GM21528 (cell line): ENCODE measurements around the gene FYN.

ENCODE experiments used
- ATAC-seq: cut with Tn5 transposase; IDR thresholded peaks from one replicate; pipeline ENCODE4 v1.9.1; 2021; ENCODE audit warnings: mild to moderate bottlenecking, moderate library complexity; ENCODE audit not compliant: unreplicated experiment, low FRiP score

The FYN gene

DNA sequence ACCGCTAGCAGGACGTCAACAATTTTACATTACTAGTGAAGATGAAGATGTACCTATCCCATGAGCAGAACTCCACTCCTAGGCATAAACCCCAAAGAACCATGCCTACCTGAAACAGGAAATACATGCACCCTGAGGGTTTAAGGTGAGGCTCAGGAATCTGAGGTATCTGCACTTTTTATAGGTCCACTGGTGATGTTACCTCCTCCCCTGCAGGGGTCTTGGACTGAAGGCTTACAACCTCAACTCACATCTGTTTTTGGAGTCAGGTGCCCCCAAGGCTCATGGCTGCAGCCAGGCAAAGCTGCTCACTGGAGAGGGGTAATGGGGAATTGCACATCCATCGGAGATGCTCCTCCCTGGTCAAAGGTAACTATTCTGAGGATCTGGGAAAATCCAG is 135.1 kb downstream of the FYN start:
- ATAC-seq, result no peak

DNA sequence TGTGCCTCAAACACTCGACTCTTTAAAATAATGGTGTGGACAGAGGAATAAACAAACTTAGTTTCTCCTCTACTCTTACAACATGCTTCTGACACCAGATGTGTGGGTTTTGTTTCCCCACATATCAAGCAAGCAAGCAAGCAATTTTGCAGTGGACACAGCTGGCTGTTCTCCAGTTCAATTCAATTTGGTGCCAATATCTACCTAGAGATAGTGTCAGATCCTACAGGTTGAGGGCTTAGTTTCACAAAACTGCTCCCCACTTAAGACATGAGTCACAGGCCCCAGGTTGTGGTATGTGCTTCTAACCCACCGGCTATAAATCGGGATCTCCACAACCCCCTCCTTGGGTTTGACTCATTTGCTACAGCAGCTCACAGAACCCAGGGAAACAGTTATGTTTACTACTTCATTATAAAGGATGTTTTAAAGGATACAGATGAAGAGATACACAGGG is 136.2 kb downstream of the FYN start:
- ATAC-seq, result no peak

DNA sequence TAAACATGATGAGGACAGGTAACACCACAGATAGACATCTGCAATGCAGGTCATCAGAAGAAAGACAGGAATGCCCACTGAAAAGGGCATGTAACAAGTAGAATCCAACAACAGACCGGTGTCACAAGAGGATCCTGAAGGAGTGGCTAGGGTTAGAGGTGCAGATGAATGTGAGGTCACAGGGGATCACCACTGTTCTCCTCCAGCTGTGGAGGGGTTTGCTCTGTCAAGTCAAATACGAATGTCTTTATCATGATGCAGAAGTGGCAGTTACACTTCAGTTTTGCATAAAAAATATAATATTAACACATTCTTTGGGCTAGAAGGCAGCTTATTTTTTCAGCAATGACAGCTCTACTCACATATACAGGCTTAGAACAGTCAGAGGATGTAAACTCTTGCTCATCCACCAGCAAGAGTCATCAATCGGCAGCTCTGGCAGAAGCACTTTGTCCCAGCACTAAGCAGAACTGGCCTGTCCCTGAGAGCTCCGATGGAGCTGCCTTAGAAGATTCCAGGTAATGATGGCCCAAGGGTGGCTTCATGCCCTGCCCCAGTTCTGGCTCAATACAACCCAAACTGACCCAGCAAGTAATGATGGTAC is 137.1 kb downstream of the FYN start:
- no peak for ATAC-seq

DNA sequence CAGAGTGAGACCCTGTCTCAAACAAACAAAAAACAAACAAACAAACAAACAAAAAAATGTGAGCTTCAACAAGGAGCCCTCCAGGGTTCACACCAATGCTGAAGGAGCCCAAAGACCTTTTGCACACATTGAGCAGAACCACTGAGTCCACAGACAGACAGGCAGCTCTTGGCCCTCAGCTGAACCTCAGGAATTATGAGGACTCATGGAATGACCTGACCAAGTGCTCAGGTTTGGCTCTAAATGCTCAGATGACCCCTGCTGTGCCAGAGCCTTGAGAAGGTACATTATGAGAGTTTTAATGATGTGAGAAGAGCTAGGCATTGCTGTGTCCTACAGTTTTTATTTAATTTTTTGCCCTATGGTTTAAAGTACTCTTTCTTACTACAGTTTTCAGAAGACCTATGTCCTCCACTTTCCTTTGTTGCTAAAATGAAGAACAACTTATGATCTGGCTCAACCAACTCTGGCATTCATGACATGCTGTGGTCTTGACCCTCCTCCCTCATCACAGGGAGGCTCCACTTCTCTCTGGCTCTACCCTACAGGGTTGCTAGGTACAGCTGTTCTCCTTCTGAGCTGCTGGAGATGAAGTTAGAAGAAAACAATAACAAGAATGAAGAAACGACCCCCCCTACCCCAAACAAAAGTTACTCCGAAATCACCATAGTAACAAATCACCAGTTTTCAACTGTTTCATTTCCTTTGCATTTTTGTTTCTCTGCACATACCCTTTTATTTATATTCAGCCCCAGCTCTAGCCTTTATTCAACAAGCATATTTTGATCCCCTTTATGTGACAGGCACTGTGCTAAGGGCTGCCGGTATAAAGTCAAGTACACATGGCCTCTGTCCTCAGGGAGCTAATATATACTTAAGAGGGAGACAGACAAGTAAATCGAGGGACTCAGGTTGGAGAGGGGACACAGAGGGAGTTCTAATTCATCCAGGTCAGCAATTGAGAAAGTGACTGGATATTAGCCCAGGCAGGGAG is 138.9 kb downstream of the FYN start:
- ATAC-seq, result no peak

DNA sequence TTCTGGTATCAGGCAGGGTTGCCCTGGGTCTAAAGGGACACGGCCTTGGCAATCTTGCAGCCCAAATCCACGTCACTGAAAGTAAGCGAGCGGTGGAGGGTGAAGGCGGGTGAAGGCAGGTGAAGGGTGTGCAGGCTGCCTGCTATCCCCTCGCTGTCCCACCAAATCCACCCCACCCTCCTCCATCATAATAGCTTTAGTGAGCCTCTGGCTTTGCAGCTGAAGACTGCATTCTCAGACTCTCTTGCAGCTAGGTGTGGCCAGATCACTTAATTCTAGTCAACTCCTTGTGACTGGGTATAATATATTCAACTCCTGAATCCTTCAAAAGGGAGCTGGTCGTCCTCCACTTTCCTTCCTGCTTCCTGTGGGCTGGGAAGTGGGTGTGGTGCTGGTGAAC is 140.9 kb downstream of the FYN start:
- no peak for ATAC-seq

DNA sequence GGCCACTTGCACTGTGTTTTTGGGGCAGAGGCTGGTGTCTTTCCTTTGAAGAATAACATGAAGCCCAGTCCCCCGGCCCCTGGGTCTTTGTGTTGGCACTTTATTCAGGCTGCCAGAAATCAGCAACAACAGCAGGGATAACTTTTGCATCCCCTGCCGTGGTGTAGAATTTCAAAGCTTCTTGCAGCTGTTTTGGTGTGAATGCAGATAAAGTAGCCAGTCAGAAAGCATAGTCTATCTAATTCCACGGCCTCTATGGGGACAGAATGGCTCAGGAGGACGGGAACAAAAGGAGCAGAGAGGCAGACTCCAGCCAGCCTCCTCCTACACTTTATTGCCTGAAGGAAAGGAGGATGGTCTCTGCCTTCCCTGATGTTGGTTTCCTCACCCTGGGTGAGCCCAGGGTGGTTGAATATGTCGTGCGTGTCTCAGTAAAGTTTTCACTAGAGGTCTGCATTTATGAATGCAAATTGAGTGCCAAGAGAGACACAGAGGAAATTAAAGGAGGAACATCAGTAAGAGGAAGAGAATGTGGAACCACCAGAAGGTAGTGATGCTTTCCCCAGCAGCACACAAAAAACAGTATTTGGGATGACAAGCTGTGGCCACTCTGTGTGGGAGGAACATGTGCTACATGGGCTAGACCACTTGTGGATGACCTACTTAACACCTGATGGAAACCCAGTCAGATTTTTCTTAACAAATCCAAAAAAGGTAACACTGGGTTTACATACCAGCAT is 141.6 kb downstream of the FYN start:
- ATAC-seq, result no peak

DNA sequence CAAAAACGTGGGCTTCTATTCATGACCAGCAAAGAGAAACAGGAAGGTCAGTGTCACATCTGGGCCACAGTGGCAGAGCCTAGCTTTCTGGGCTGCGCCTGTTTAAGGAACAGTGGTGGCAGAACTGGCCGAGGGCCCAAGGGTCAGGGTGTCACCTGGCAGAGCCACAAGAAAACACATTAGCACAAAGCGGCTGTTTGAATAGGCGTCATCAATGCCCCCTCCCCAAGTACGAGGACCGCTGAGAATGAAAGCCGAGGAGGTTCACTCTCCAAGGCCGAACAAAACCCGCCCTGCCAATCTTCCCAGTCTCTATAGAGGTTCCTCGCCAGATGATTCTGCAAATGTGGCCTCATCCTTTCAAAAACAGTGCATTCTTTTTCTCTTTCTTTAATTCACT is 142.4 kb downstream of the FYN start:
- no peak for ATAC-seq

DNA sequence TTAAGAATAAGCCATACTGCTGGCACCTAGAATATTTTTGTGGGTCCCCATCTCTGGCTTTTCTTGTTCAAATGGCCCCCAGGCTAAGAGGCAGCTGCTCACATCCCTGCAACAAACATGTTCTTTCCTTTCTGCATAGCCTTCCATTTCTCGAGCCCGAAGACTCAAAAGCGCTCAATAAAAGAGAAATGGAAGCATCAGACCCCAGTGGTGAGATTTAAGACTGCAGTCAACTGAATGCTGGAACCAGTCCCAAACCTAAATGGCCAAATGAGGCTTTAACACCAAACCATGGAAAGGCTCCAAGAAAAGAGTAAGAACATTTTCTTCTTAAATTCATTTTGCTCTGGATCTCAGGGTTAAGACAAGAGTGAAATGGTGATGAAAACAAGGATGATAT is 145.4 kb downstream of the FYN start:
- ATAC-seq, result no peak

DNA sequence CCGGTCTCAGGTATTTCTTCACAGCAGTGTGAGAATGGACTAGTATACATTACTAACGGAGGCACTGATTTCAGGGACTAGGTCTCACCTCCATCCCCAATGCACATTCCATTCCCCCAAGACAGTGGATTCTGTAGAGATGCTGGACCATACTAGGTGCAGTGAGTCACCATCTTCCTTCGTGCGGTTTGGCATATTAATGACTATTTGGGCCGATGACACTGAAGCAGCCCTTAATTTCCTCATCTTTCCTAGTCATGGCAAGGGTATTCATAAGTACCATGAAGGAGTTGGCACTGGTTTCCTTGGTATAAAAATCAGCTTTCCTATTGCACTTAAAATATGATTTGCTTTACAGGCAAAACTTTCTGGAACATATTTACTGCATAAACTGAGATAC is 146.2 kb downstream of the FYN start:
- no peak for ATAC-seq

DNA sequence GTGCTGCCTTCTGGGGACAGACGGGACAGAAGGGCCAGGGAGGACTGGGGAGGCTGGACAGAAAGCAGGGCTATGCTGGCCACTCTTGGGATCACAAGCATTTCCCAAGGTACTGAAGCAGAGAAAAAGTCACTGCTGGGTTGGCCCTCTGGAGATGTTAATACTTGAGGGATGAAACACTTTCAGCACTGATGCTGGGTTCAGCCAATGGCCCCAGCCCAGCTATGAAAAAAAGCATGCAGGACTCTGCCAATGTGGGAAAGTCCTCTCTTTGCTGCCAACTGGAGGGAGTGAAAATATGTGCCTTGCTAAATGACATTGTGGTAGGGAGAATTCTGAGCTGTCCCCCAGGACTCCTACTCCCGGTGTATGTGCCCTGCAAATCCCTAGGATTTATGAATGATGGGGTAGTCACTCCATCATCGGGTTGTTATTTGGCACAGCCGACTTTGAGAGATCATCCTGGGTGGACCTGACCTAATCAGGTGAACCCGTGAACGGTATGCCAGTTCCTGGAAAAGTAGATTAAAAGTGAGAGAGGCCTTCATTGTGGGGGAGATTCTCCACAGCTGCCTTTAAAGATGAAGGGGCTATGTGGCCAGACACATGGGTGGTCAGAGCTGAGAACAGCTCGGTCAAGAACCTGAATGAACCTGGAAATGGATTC is 147.7 kb downstream of the FYN start:
- no peak for ATAC-seq

DNA sequence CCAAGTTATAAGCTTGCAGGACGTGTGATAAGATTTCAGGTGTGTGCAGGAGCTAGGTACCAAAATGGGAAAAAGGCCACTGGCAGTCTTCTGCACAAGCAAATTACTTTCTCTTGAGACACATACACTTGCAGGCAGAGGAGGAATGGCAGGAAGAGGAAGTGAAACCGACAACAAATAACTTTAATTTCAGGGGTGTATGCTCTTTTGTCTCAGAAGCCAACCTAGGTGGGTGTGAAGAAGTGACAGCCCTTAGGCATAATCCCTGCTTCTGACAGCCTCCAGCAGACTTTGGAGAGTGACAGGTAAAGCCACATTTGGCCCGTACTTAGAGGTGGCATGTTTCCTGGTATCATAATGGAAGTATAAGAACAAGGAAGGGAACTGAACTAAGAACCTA is 148.7 kb downstream of the FYN start:
- peak; percentile 95 for ATAC-seq

DNA sequence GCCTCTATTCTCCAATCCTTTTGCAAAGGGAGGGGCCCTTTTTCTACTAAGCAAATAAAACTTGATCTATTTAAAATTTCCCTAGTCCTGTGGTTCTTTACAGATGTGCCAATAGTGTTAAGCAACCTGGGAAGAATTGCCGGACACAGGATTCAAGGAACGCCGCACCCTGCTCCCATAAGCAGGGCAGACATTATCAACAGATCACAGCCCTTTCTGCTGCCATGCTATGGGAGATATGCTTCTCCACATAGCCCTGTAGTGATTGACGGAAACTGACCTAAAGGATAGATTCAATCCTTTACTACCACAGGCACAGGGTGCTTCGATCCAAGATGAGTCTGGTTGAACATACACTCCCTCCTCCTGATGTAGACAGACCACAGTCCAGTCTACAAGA is 149.2 kb downstream of the FYN start:
- ATAC-seq, result peak; percentile 48

DNA sequence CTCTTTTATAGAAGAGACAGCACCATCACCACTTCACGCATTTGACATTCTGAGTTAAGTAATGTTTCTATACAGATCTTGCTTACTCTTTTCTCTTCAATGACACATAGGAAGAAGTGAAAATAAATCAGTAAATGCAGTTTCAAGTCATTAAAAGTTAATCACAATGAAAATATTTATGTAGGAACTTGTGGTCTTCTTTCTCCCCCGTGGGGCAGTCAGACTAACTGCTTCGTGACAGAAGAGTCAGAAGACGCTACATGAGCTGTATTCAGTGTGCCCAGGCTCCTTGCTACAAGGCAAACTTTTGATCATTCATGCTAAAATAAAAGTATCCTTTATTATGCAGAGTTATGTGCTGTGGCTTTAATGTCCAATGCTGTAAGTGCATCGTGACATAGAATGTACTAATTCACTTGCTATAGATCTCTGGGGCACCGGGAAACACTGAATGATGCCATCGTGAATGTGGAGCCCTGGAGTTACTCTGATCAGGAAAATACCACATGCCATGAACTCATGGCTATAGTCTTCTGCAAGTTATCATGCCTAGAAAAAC is 149.8 kb downstream of the FYN start:
- ATAC-seq, result no peak

DNA sequence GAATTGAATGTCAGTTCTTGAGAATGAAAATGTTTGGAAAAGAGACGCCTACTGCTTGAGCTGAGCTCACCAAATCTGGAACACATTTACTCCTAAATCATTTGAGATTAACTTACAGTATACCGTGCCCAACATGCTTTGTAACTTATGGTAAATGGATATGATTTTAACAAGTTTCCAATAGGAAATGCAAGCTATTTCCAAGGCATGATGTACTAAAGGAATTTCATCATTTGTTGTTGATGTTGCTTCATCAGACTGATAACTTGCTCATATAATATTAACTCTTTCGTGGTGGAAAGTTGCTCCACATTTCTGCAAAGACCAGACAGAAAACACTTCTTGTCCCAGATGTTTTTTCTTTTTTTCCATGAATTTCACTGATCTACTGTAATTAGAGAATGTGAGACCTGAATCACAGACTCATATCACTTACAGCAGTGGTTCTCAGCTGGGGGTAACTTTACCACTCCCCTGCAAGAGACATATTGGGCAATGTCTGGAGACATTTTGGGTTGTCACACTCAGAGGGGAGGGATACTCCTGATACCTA is 151.0 kb downstream of the FYN start:
- no peak for ATAC-seq

DNA sequence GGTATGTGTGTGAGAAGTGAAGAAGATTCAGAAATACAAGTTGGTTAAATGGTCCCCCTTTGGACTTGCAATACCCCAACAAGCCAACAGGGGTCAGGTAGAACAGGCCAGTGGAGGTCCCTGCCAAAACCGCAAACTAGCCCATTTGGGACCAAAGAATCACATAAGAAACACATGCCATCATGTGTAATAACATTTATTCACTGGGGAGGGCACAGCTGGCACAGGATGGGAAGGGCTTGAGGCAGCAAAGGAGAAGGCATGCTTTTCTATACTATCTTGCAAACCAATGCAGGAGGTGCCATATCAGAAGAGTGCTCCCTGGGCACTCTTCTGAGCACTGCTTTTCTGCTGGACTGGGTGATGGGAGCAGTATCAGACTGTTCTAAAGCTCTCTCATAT is 151.5 kb downstream of the FYN start:
- ATAC-seq, result no peak

DNA sequence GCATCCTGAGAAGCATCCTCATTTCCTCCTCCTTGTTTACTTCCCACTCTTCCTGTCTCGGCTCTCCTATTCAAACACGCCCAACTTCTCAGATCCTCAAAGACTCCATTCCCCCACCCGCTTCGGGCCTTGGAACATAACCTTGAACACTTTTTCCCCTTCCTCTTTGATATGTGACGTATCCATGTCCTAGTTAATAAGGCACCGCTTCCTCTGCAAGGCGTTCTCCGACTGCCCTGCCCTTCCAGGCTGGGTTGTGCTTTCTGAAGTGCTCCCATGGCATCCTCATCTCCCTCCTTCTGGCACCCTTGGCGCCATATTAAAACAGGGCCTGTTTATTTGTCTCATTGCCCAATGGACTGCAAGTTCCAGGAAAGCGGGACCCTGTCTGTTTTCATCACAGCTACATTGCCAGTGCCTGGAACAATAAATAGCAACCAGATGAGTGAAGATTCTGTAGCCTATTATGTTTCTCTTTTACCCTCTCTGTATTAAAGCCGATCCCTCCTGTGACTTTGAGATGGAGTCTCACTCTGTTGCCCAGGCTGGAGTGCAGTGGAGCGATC is 152.2 kb downstream of the FYN start:
- ATAC-seq, result no peak

DNA sequence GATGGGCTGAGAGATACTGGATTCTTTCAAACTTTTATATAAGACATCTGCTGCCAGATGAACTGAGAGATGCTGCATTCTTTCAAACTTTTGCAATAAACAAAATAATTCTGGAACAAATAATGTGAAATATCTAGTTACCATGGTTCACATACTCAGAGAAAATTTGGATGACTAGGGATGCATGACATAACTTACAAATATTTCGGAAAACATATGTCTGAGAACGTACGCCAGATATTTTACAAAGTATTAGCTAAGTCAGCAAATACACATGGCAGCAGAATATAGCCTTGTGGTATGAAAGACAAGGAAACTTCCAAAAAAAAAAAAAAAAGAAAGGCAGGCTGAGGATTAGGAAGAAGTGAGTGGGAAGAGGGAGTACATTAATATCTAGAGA is 154.3 kb downstream of the FYN start:
- no peak for ATAC-seq

DNA sequence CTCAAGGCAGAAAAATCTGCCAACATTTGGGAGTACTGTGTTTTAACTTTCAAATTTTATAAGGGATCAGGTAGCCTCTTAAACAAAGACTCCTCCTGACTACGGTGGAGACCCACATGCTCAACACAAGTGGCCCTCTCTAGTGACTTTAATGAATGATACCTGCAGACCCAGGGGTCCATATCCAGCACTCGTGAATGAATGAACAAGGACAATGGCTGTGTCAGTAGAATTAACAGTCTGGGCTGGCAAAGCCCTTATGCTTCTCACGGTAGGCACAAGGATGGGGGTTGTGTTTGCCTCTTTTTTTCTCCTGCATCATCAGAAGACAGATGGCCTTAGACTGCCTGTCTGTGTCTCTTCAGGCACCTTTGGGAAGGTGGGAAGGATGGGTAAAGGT is 154.9 kb downstream of the FYN start:
- ATAC-seq, result no peak

DNA sequence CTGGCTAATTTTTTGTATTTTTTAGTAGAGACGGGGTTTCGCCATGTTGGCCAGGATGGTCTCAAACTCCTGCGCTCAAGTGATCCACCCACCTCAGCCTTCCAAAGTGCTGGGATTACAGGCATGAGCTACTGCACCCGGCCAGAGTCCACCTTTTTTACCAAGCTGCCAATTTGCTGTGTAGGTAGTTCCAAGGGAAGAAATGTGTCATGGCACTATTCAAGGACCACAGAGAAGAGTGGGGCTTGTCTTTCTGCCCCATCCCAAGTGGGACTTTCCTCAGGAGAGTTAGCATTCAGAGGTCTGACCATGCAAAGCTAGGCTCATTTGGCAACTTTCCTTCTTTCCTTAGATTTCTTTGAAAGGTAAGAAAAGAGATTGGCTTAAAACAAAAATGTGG is 155.6 kb downstream of the FYN start:
- ATAC-seq, result no peak

DNA sequence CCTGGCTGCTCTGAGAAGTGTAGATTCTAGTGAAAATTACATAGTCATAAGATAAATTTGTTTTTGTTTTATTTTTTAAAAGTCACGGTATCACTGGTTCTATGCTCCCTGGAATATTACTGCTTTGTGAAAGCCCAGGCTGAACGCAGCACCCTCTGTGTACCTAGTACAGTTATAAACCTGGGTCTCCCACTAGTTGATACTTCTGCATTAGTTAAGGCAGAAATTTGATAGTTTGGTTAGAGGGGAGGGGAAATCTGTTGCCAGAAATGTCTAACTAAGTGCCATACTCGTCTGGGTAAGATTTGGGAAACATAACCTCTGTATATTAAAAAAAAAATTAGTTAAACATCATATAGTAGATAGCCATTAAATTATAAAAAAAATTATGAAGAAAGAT is 156.9 kb downstream of the FYN start:
- no peak for ATAC-seq
